Measurements from ENCODE around the gene ALG12.

The ALG12 gene

DNA sequence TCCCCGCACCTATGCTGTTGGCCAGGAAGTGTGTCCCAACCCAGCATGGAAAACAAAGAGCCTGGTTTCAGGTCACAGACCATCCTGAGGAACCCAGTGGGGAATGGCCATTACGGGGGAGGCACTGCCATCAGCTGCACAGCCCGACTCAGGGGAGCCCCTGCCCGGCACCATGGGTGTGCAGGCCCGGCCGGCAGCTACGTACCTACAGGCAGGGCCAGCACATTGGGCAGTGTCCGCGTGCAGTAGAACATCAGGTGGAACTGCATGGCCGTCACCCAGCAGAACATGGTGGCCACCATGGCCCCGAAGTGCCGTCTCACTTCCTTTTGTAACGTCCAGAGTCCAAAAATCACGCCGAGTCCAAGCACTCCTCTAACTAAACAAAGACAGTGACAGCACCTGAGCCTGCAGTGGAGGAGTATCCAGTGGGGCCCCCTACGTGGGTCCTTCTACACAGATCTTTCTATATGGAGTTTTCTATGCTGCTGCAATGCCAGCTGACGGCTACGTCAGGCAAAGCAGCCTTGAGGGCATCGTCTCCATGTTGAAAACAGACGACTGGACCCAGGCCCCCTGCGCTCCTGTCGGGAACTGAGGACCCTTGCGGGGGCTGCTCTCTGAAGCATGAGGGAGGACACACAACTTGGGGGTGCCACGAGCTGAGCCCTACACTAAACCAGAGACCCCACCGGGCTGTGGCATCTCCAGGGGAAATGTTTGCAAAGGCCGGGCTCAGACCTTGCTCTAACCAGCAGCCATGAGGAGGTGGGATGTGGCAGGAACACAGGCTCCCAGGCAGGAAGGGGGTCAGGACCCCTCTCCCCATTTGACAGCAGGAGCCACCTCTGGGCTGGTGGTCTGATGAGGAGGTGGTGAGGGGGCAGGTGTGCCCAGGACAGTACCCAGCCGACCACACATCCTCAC lies 7.7 kb downstream of the ALG12 start:
- Histone ChIP-seq H2AFZ (ENCODE audit: low read depth, low read length, severe bottlenecking) (no peak overlapping the region), H3K9ac (ENCODE audit: low read length) (no peak overlapping the region), H3K79me2 (ENCODE audit: insufficient read depth, low read length) (no peaks in the 10 kb centered on the region), H4K20me1 (ENCODE audit: low read depth, low read length) (no peaks in the 10 kb centered on the region), H3F3A (ENCODE audit: insufficient read depth) (no peaks in the 10 kb centered on the region), H3K36me3 (ENCODE audit: low read length) (no peaks in the 10 kb centered on the region), H3K27ac (ENCODE audit: low read depth, low read length) (no peak overlapping the region), H3K4me2 (ENCODE audit: low read depth, low read length, poor library complexity, severe bottlenecking) (no peak overlapping the region), H3K9me3 (ENCODE audit: insufficient read depth, low read length) (no peaks in the 10 kb centered on the region), H3K4me3 (ENCODE audit: insufficient read depth, low read length, poor library complexity, severe bottlenecking) (no peak overlapping the region), H3K27me3 (ENCODE audit: low read length) (no peaks in the 10 kb centered on the region), H3K9me2 (replicated peaks; ENCODE audit: insufficient read depth, low read length) (no peaks in the 10 kb centered on the region)
- TF ChIP-seq, protein P1, sequence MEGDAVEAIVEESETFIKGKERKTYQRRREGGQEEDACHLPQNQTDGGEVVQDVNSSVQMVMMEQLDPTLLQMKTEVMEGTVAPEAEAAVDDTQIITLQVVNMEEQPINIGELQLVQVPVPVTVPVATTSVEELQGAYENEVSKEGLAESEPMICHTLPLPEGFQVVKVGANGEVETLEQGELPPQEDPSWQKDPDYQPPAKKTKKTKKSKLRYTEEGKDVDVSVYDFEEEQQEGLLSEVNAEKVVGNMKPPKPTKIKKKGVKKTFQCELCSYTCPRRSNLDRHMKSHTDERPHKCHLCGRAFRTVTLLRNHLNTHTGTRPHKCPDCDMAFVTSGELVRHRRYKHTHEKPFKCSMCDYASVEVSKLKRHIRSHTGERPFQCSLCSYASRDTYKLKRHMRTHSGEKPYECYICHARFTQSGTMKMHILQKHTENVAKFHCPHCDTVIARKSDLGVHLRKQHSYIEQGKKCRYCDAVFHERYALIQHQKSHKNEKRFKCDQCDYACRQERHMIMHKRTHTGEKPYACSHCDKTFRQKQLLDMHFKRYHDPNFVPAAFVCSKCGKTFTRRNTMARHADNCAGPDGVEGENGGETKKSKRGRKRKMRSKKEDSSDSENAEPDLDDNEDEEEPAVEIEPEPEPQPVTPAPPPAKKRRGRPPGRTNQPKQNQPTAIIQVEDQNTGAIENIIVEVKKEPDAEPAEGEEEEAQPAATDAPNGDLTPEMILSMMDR (IDR thresholded peaks at IDR 0.05; ENCODE audit: insufficient read depth, low read length, poor library complexity, severe bottlenecking) = no peak
- TF ChIP-seq EZH2phosphoT487 (conservative IDR thresholded peaks at IDR 0.05; ENCODE audit: low read length) = no peak

DNA sequence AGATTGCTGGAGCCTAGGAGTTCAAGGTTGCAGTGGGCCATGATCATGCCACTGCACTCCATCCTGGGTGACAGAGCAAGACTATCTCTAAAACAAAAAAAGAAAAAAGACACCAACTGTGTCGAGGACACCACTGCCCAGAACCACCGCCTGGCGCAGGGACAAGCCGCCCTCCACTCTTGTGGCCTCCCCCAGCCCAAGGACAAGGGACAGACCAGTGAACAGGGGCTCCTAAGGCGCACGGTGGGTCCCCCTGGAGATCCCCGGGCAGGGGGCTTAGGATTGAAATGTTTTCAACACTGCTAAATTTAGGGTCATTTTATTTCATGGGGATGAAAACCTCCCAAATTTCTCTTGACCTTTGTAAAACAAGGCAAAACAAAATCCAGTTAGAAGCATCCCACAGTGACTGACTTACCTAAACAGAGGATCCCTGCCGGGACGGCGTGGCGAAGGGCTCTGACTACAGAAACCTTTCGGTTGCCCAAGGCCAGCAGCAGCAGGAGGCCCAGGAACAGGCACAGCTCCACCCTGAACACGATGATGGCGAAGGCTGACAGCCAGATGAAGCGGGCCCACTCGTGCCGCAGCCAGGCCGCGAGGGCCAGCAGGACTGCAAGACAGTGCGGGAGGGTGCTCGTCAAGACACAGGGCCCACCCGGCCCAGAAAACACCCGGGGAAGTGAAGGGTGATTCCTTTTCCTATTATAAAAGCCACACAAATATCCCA lies 8.6 kb downstream of the ALG12 start:
- no peak for TF ChIP-seq EZH2phosphoT487 (conservative IDR thresholded peaks at IDR 0.05; ENCODE audit: low read length)
- TF ChIP-seq, protein P1 (IDR thresholded peaks at IDR 0.05; ENCODE audit: insufficient read depth, low read length, poor library complexity, severe bottlenecking) = no peak
- Histone ChIP-seq H3K79me2 (ENCODE audit: insufficient read depth, low read length) (no peaks in the 10 kb centered on the region), H3K27ac (ENCODE audit: low read depth, low read length) (no peak overlapping the region), H4K20me1 (ENCODE audit: low read depth, low read length) (no peaks in the 10 kb centered on the region), H3K27me3 (ENCODE audit: low read length) (no peaks in the 10 kb centered on the region), H3K9ac (ENCODE audit: low read length) (no peak overlapping the region), H3K4me2 (ENCODE audit: low read depth, low read length, poor library complexity, severe bottlenecking) (no peak overlapping the region), H3K4me3 (ENCODE audit: insufficient read depth, low read length, poor library complexity, severe bottlenecking) (no peak overlapping the region), H3F3A (ENCODE audit: insufficient read depth) (no peaks in the 10 kb centered on the region), H2AFZ (ENCODE audit: low read depth, low read length, severe bottlenecking) (no peak overlapping the region), H3K36me3 (ENCODE audit: low read length) (no peaks in the 10 kb centered on the region), H3K9me3 (ENCODE audit: insufficient read depth, low read length) (no peaks in the 10 kb centered on the region), H3K9me2 (replicated peaks; ENCODE audit: insufficient read depth, low read length) (no peaks in the 10 kb centered on the region)

DNA sequence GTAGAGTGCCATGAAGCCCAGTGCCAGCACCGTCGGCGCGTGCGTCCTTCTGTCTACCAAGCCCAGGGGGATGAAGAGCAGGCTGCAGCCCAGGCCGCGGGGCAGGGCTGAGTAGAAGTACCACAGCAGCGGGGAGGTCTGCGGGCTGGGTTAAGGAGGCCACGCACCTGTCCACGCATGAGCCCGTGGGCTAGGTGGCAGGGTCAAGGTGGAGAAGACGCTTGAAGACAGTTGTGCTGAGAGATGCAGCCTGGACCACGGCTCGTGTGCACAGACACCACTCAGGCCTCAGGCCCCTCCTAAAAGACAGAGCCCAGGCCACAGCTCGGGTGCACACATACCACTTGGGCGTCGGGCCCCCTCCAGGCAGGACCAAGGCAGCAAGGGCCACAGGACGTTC lies 10.4 kb downstream of the ALG12 start:
- Histone ChIP-seq H4K20me1 (ENCODE audit: low read depth, low read length) (no peaks in the 10 kb centered on the region), H3K27ac (ENCODE audit: low read depth, low read length) (no peak overlapping the region), H3K27me3 (ENCODE audit: low read length) (no peaks in the 10 kb centered on the region), H3F3A (ENCODE audit: insufficient read depth) (no peaks in the 10 kb centered on the region), H3K4me2 (ENCODE audit: low read depth, low read length, poor library complexity, severe bottlenecking) (no peak overlapping the region), H3K9me3 (ENCODE audit: insufficient read depth, low read length) (no peaks in the 10 kb centered on the region), H3K36me3 (ENCODE audit: low read length) (peaks cover 5% of the 10 kb centered on the region; the same call in 1 of the 2 replicates), H3K9ac (ENCODE audit: low read length) (no peak overlapping the region), H2AFZ (ENCODE audit: low read depth, low read length, severe bottlenecking) (no peak overlapping the region), H3K4me3 (ENCODE audit: insufficient read depth, low read length, poor library complexity, severe bottlenecking) (no peak overlapping the region), H3K9me2 (replicated peaks; ENCODE audit: insufficient read depth, low read length) (no peaks in the 10 kb centered on the region), H3K79me2 (ENCODE audit: insufficient read depth, low read length) (no peaks in the 10 kb centered on the region)
- TF ChIP-seq, protein P1 (IDR thresholded peaks at IDR 0.05; ENCODE audit: insufficient read depth, low read length, poor library complexity, severe bottlenecking) = no peak
- TF ChIP-seq EZH2phosphoT487 (conservative IDR thresholded peaks at IDR 0.05; ENCODE audit: low read length) = no peak

Data from SU-DHL-6 (cell line).